Neural cell (in vitro differentiated cells): Measurements from ENCODE around the gene PDE9A. TPM values are rescaled to one million over a fixed set of nuclear protein-coding genes. Genes with fewer than 3 reads are reported as not detected.

Experiments
- H2AFZ ChIP-seq: fragments of 200-600, 300-800 bp; sonication (generic), shearing (Covaris generic); 2 replicates; pipeline ENCODE4 v1.6.0; 2014; ENCODE audit warnings: low read depth, mild to moderate bottlenecking, antibody characterized with exemption, low read length, moderate library complexity
- H3F3A ChIP-seq: fragments of 200-600 bp; shearing (Covaris generic); 2 replicates; pipeline ENCODE4 v1.6.1; 2016; ENCODE audit warnings: mild to moderate bottlenecking, moderate library complexity, mixed read lengths, antibody characterized with exemption, low read length; ENCODE audit not compliant: insufficient read depth, poor library complexity, severe bottlenecking
- H3K27ac ChIP-seq: fragments of 200-600, 300-800 bp; sonication (generic), shearing (Covaris generic); 2 replicates; pipeline ENCODE4 v1.5.1; 2014; ENCODE audit warnings: mild to moderate bottlenecking, low read length, moderate library complexity
- H3K27me3 ChIP-seq: fragments of 300-800, 200-600 bp; sonication (generic), shearing (Covaris generic); 2 replicates; pipeline ENCODE4 v1.6.0; 2014; ENCODE audit warnings: mild to moderate bottlenecking, low read depth, low read length, moderate library complexity; ENCODE audit not compliant: insufficient read depth
- H3K36me3 ChIP-seq: fragments of 300-800, 200-600 bp; sonication (generic), shearing (Covaris generic); 2 replicates; pipeline ENCODE4 v1.5.1; 2014; ENCODE audit warnings: mild to moderate bottlenecking, antibody characterized with exemption, low read length, moderate library complexity; ENCODE audit not compliant: insufficient read depth
- H3K4me2 ChIP-seq: fragments of 300-800, 200-600 bp; sonication (generic), shearing (Covaris generic); 2 replicates; pipeline ENCODE4 v1.6.0; 2014; ENCODE audit warnings: mild to moderate bottlenecking, low read length
- H3K4me3 ChIP-seq: fragments of 300-800, 200-600 bp; sonication (generic), shearing (Covaris generic); 2 replicates; pipeline ENCODE4 v1.5.1; 2014; ENCODE audit warnings: mild to moderate bottlenecking, low read length, moderate library complexity
- H3K79me2 ChIP-seq: fragments of 200-600 bp; shearing (Covaris generic); replicated peaks from 2 replicates; pipeline ENCODE4 v1.6.0; 2014; ENCODE audit warnings: mild to moderate bottlenecking, low read length, moderate library complexity; ENCODE audit not compliant: insufficient read depth
- H3K9ac ChIP-seq: fragments of 300-800, 200-600 bp; sonication (generic), shearing (Covaris generic); 2 replicates; pipeline ENCODE4 v1.6.1; 2016; ENCODE audit warnings: mild to moderate bottlenecking, low read length, mixed read lengths
- H3K9me2 ChIP-seq: fragments of 200-600 bp; shearing (Covaris generic); 2 replicates; pipeline ENCODE4 v1.6.1; 2016; ENCODE audit warnings: mild to moderate bottlenecking, low read length, mixed read lengths; ENCODE audit not compliant: insufficient read depth
- H3K9me3 ChIP-seq: fragments of 200-600, 300-800 bp; sonication (generic), shearing (Covaris generic); 2 replicates; pipeline ENCODE4 v1.6.1; 2016; ENCODE audit warnings: mild to moderate bottlenecking, mixed run types, low read length, moderate library complexity, mixed read lengths
- H4K20me1 ChIP-seq: fragments of 200-600 bp; shearing (Covaris generic); 2 replicates; pipeline ENCODE4 v1.6.1; 2016; ENCODE audit warnings: mild to moderate bottlenecking, mixed run types; ENCODE audit not compliant: insufficient read depth
- EP300 ChIP-seq: fragments of 450-650 bp; conservative IDR thresholded peaks from 2 replicates; pipeline ENCODE4 v1.6.1; 2014; ENCODE audit warnings: antibody characterized with exemption, mild to moderate bottlenecking, moderate library complexity; ENCODE audit not compliant: poor library complexity, severe bottlenecking
- EZH2 ChIP-seq: fragments of 200-600, 300-800 bp; shearing (Covaris generic), sonication (generic); IDR thresholded peaks from 2 replicates; pipeline ENCODE4 v1.6.1; 2014; ENCODE audit warnings: antibody characterized with exemption, low read length, borderline replicate concordance, mild to moderate bottlenecking; ENCODE audit not compliant: insufficient read depth, poor library complexity, severe bottlenecking
- MXI1 ChIP-seq: fragments of 450-650 bp; conservative IDR thresholded peaks from 2 replicates; pipeline ENCODE4 v1.6.1; 2014; ENCODE audit warnings: antibody characterized with exemption, mild to moderate bottlenecking; ENCODE audit not compliant: poor library complexity, severe bottlenecking
- POLR2AphosphoS5 ChIP-seq: IDR thresholded peaks from 2 replicates; pipeline ENCODE4 v1.6.1; 2012
- RAD21 ChIP-seq: fragments of 450-650 bp; conservative IDR thresholded peaks from 2 replicates; pipeline ENCODE4 v1.6.1; 2014; ENCODE audit warnings: antibody characterized with exemption, mild to moderate bottlenecking, moderate library complexity
- REST ChIP-seq: IDR thresholded peaks from 2 replicates; pipeline ENCODE4 v1.6.1; 2012; ENCODE audit warnings: borderline replicate concordance
- SMC3 ChIP-seq: fragments of 450-650 bp; conservative IDR thresholded peaks from 2 replicates; pipeline ENCODE4 v1.6.1; 2014; ENCODE audit warnings: antibody characterized with exemption, mild to moderate bottlenecking, moderate library complexity; ENCODE audit not compliant: poor library complexity
- TAF1 ChIP-seq: IDR thresholded peaks from 2 replicates; pipeline ENCODE4 v1.6.1; 2012; ENCODE audit warnings: low read depth
- polyA plus RNA-seq: library from polyadenylated mRNA; depleted of rRNA; stranded (reverse); fragments of >200 nt; gene quantifications from 2 replicates; pipeline ENCODE4 v1.2.3, GENCODE V29; 2014
- TF ChIP-seq, protein P1 (sequence below): fragments of 450-650 bp; IDR thresholded peaks from 2 replicates; pipeline ENCODE4 v1.5.1; 2014; ENCODE audit warnings: antibody characterized with exemption, mild to moderate bottlenecking, moderate library complexity; ENCODE audit not compliant: poor library complexity, severe bottlenecking

The PDE9A gene
- polyA plus RNA-seq, 1 donor from 2014 or later, result 32.2 TPM

GRCh38 chr21:42733037-42733627 is 79.7 kb downstream of the PDE9A start:
- Histone ChIP-seq H4K20me1 (no peaks in the 10 kb centered on the region), H3K36me3 (peaks cover 32% of the 10 kb centered on the region), H3K9me3 (no peaks in the 10 kb centered on the region), H3K4me3 (no peak overlapping the region), H3K4me2 (no peak overlapping the region), H3K9me2 (no peaks in the 10 kb centered on the region), H2AFZ (no peak overlapping the region), H3K27me3 (no peaks in the 10 kb centered on the region), H3F3A (no peaks in the 10 kb centered on the region), H3K79me2 (no peaks in the 10 kb centered on the region), H3K27ac (no peak overlapping the region), H3K9ac (no peak overlapping the region)
- TF ChIP-seq SMC3, result no peak

DNA sequence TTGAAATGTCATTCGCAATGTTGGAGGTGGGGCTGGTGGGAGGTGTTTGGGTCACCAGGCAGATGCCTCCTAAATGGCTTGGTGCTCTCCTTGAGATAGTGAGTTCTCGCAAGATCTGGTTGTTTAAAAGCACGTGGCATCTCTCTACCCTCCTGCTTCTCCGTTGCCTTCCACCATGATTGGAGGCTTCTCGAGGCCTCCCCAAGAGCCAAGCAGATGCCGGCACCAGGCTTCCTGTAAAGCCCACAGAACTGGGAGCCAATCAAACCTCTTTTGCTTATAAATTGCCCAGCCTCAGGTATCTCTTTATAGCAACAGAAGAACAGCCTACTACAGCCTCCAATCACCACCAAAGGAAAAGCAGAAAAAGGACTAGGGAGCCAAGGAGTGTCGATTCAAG is 80.5 kb downstream of the PDE9A start:
- Histone ChIP-seq H3K9ac (no peak overlapping the region), H3K9me3 (no peaks in the 10 kb centered on the region), H3K27me3 (no peaks in the 10 kb centered on the region), H3K4me2 (no peak overlapping the region), H2AFZ (no peak overlapping the region), H3K4me3 (no peak overlapping the region), H3K9me2 (no peaks in the 10 kb centered on the region), H3F3A (no peaks in the 10 kb centered on the region), H4K20me1 (no peaks in the 10 kb centered on the region), H3K79me2 (no peaks in the 10 kb centered on the region), H3K27ac (no peak overlapping the region), H3K36me3 (peaks cover 32% of the 10 kb centered on the region)
- TF ChIP-seq, protein P1, sequence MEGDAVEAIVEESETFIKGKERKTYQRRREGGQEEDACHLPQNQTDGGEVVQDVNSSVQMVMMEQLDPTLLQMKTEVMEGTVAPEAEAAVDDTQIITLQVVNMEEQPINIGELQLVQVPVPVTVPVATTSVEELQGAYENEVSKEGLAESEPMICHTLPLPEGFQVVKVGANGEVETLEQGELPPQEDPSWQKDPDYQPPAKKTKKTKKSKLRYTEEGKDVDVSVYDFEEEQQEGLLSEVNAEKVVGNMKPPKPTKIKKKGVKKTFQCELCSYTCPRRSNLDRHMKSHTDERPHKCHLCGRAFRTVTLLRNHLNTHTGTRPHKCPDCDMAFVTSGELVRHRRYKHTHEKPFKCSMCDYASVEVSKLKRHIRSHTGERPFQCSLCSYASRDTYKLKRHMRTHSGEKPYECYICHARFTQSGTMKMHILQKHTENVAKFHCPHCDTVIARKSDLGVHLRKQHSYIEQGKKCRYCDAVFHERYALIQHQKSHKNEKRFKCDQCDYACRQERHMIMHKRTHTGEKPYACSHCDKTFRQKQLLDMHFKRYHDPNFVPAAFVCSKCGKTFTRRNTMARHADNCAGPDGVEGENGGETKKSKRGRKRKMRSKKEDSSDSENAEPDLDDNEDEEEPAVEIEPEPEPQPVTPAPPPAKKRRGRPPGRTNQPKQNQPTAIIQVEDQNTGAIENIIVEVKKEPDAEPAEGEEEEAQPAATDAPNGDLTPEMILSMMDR, result no peak
- no peak for TF ChIP-seq MXI1

- H3K9me3 ChIP-seq, result no peaks in the 10 kb centered on the region
- TF ChIP-seq EP300, result no peak
- TF ChIP-seq REST, result no peak
- TF ChIP-seq, protein P1, result no peak
- no peak for TF ChIP-seq POLR2AphosphoS5
- TF ChIP-seq EZH2, result no peak
- TF ChIP-seq RAD21, result no peak
- no peak for TF ChIP-seq SMC3
- no peak for TF ChIP-seq TAF1
- no peak for TF ChIP-seq MXI1
Observed at GRCh38 chr21:42734323-42734971, 81.0 kb downstream of the PDE9A start.

More at GRCh38 chr21:42734323-42734971, 81.0 kb downstream of the PDE9A start:
- Histone ChIP-seq H4K20me1 (no peaks in the 10 kb centered on the region), H3K27ac (no peak overlapping the region), H3K9me2 (no peaks in the 10 kb centered on the region), H3K4me3 (no peak overlapping the region), H3K9ac (no peak overlapping the region), H3K27me3 (no peaks in the 10 kb centered on the region), H3K36me3 (peaks cover 32% of the 10 kb centered on the region), H2AFZ (no peak overlapping the region), H3K4me2 (no peak overlapping the region), H3F3A (no peaks in the 10 kb centered on the region), H3K79me2 (no peaks in the 10 kb centered on the region)
